Prostate gland (tissue), 2 donors: ENCODE results near the gene PCP4. TPM values are rescaled to one million over a fixed set of nuclear protein-coding genes. Genes with fewer than 3 reads are reported as not detected.

ENCODE experiments used
- DNase-seq: peaks from one replicate; pipeline ENCODE4 v3.0.0-alpha.2; 2019; ENCODE audit warnings: low spot score
- H3K27ac ChIP-seq, 2 donors: fragments of 200-600 bp; sonication (generic); 2 replicates each; pipeline ENCODE4 v1.5.1; 2017 to 2019
- H3K27me3 ChIP-seq: fragments of 200-600 bp; sonication (generic); replicated peaks from 2 replicates; pipeline ENCODE4 v1.5.1; 2019; ENCODE audit not compliant: insufficient read depth
- H3K36me3 ChIP-seq, 2 donors: fragments of 200-600 bp; sonication (generic); 1 replicate in 1 of 2; 2 replicates in 1 of 2; pipeline versions ENCODE4 v1.5.1 to v1.8.1; 2017 to 2019
- H3K4me1 ChIP-seq: fragments of 200-600 bp; sonication (generic); replicated peaks from 2 replicates; pipeline ENCODE4 v1.5.1; 2019
- H3K4me3 ChIP-seq, 2 donors: fragments of 200-600 bp; sonication (generic); 2 replicates each; pipeline ENCODE4 v1.5.1; 2017 to 2019
- H3K9me3 ChIP-seq: fragments of 200-600 bp; sonication (generic); 2 replicates; pipeline ENCODE4 v1.5.1; 2017
- CTCF ChIP-seq, 4 experiments: fragments of 200-600 bp in 2 of 4; fragments of 450-650 bp in 2 of 4; sonication (generic) in 2 of 4; IDR thresholded peaks; 1 replicate in 3 of 4; 2 replicates in 1 of 4; pipeline ENCODE4 v1.5.1; 2016 to 2019; ENCODE audit warnings: antibody characterized with exemption in 4 of 4, mild to moderate bottlenecking in 2 of 4, moderate library complexity in 2 of 4
- POLR2A ChIP-seq: fragments of 450-650 bp; IDR thresholded peaks from one replicate; pipeline ENCODE4 v1.6.1; 2016; ENCODE audit warnings: antibody characterized with exemption, mild to moderate bottlenecking
- POLR2AphosphoS5 ChIP-seq: sonication (generic); formaldehyde crosslinking; IDR thresholded peaks from one replicate; pipeline ENCODE4 v1.6.1; 2017; ENCODE audit warnings: antibody characterized with exemption
- WGBS: methylation state at CpG from one replicate; pipeline ENCODE4 v1.1.5; 2018; 5-methylcytosine and 5-hydroxymethylcytosine counted together
- intact Hi-C: fragments of 100-400 bp; cut with DNase I; formaldehyde crosslinking; loops from one replicate; pipeline ENCODE4 v1.14.2; 2022
- total RNA-seq, 2 donors: library from RNA; depleted of rRNA; stranded (reverse); fragments of >200 nt; gene quantifications; one replicate each; pipeline ENCODE4 v1.1.0, GENCODE V29; 2016

Gene PCP4
- total RNA-seq, 2 donors from 2014 or later, result 33.9 to 71.9 TPM

GRCh38 chr21:39837861-39838359, 29.3 kb upstream of the PCP4 start:
- 68% methylated on average over 4 of the region's 4 CpGs for WGBS
- intact Hi-C loops, result no loop called here
- Histone ChIP-seq H3K27me3 (no peaks in the 10 kb centered on the region), H3K36me3 (no peaks in the 10 kb centered on the region), H3K4me1 (no peaks in the 10 kb centered on the region), H3K9me3 (no peaks in the 10 kb centered on the region), H3K27ac (no peak overlapping the region), H3K4me3 (no peak overlapping the region)
- TF ChIP-seq CTCF (IDR thresholded peaks at IDR 0.05) (no peak), POLR2A (no peak), POLR2AphosphoS5 (no peak)
- DNase-seq, result no peak

GRCh38 chr21:39840373-39841097, 26.7 kb upstream of the PCP4 start:
- Histone ChIP-seq H3K9me3 (no peaks in the 10 kb centered on the region), H3K4me1 (no peaks in the 10 kb centered on the region), H3K36me3 (no peaks in the 10 kb centered on the region), H3K27ac (no peak overlapping the region), H3K27me3 (no peaks in the 10 kb centered on the region), H3K4me3 (no peak overlapping the region)
- intact Hi-C loops, result no loop called here
- peak; percentile 12 for DNase-seq
- TF ChIP-seq CTCF (IDR thresholded peaks at IDR 0.05) (no peak), POLR2AphosphoS5 (no peak), POLR2A (no peak)
- 56% methylated on average over 22 of the region's 22 CpGs for WGBS

- Histone ChIP-seq H3K27me3 (no peaks in the 10 kb centered on the region), H3K9me3 (no peaks in the 10 kb centered on the region), H3K4me1 (no peaks in the 10 kb centered on the region), H3K36me3 (no peaks in the 10 kb centered on the region), H3K27ac (no peak overlapping the region), H3K4me3 (no peak overlapping the region)
- no peak for TF ChIP-seq CTCF (IDR thresholded peaks at IDR 0.05)
- WGBS, result 79% methylated on average over 14 of the region's 14 CpGs
- DNase-seq, result no peak
- intact Hi-C loops, result no loop called here
Observed at GRCh38 chr21:39842741-39843459, 24.3 kb upstream of the PCP4 start.

- no peak for TF ChIP-seq CTCF (IDR thresholded peaks at IDR 0.05)
- TF ChIP-seq POLR2A, result no peak
- TF ChIP-seq POLR2AphosphoS5, result no peak
- intact Hi-C loops, result no loop called here
- Histone ChIP-seq H3K4me1 (no peaks in the 10 kb centered on the region), H3K9me3 (no peaks in the 10 kb centered on the region), H3K27me3 (no peaks in the 10 kb centered on the region), H3K27ac (no peak overlapping the region), H3K4me3 (no peak overlapping the region), H3K36me3 (no peaks in the 10 kb centered on the region)
- WGBS, result 91% methylated on average over 4 of the region's 4 CpGs
- DNase-seq, result no peak
Observed at GRCh38 chr21:39843483-39843882, 23.8 kb upstream of the PCP4 start.
